PFSK-1 (cell line): ENCODE measurements around the gene RRP9.

Experiments
- POLR2AphosphoS5 ChIP-seq: IDR thresholded peaks from 2 replicates; pipeline ENCODE4 v1.6.1; 2012; ENCODE audit warnings: low read depth, mild to moderate bottlenecking, control low read depth, low read length, moderate library complexity
- REST ChIP-seq, 2 experiments: IDR thresholded peaks; 2 replicates each; pipeline versions ENCODE4 v1.6.1 to v1.8.0; 2011 to 2012; ENCODE audit warnings: low read depth in 2 of 2, low read length in 2 of 2, control low read depth in 1 of 2, inconsistent platforms in 1 of 2, mild to moderate bottlenecking in 1 of 2, moderate library complexity in 1 of 2; ENCODE audit not compliant: insufficient read depth in 1 of 2
- SIN3A ChIP-seq: IDR thresholded peaks from 2 replicates; pipeline ENCODE4 v1.6.1; 2012; ENCODE audit warnings: mild to moderate bottlenecking, low read length, moderate library complexity, borderline replicate concordance; ENCODE audit not compliant: insufficient read depth
- TAF1 ChIP-seq: IDR thresholded peaks from 2 replicates; pipeline ENCODE4 v1.6.1; 2012; ENCODE audit warnings: low read length, control low read depth, borderline replicate concordance; ENCODE audit not compliant: insufficient read depth

GRCh38 chr3:51937611-51938450 lies 3.9 kb downstream of the RRP9 start:
- TF ChIP-seq REST (IDR thresholded peaks at IDR 0.05; ENCODE audit: insufficient read depth in 1 of 2, low read depth in 2 of 2, low read length in 2 of 2) (no peak), POLR2AphosphoS5 (no peak), TAF1 (no peak), SIN3A (no peak)
